GM19025 (cell line): Measurements from ENCODE around the gene ADAMTS17.

Experiments used
- ATAC-seq: cut with Tn5 transposase; IDR thresholded peaks from one replicate; pipeline ENCODE4 v1.9.1; 2021; ENCODE audit warnings: mild to moderate bottlenecking, low read depth, moderate library complexity; ENCODE audit not compliant: unreplicated experiment

Gene ADAMTS17

GRCh38 chr15:100252779-100253417 is 88.9 kb downstream of the ADAMTS17 start:
- no peak for ATAC-seq

GRCh38 chr15:100252359-100252758 is 89.4 kb downstream of the ADAMTS17 start:
- no peak for ATAC-seq

GRCh38 chr15:100250176-100250800 is 91.5 kb downstream of the ADAMTS17 start:
- ATAC-seq = no peak

GRCh38 chr15:100249096-100249815 is 92.5 kb downstream of the ADAMTS17 start:
- ATAC-seq = no peak

GRCh38 chr15:100248236-100248635 is 93.5 kb downstream of the ADAMTS17 start:
- ATAC-seq = no peak

GRCh38 chr15:100247228-100248225 is 94.2 kb downstream of the ADAMTS17 start:
- no peak for ATAC-seq

- ATAC-seq = no peak
Observed at GRCh38 chr15:100245855-100246254, 95.9 kb downstream of the ADAMTS17 start.

GRCh38 chr15:100245487-100245820 is 96.3 kb downstream of the ADAMTS17 start:
- no peak for ATAC-seq

GRCh38 chr15:100244796-100245486 is 96.8 kb downstream of the ADAMTS17 start:
- no peak for ATAC-seq

GRCh38 chr15:100242989-100243388 is 98.8 kb downstream of the ADAMTS17 start:
- no peak for ATAC-seq

- ATAC-seq = no peak
Observed at GRCh38 chr15:100241572-100242482, 99.9 kb downstream of the ADAMTS17 start.

- ATAC-seq = no peak
Observed at GRCh38 chr15:100236981-100237720, 104.6 kb downstream of the ADAMTS17 start.

GRCh38 chr15:100235030-100235617 is 106.7 kb downstream of the ADAMTS17 start:
- no peak for ATAC-seq

GRCh38 chr15:100234158-100235029 is 107.4 kb downstream of the ADAMTS17 start:
- ATAC-seq = no peak

- ATAC-seq = no peak
Observed at GRCh38 chr15:100230784-100231183, 111.0 kb downstream of the ADAMTS17 start.

GRCh38 chr15:100229181-100230163 is 112.3 kb downstream of the ADAMTS17 start:
- ATAC-seq = no peak
